Measurements from ENCODE around the gene TOR1A. TPM values are rescaled to one million over a fixed set of nuclear protein-coding genes. Genes with fewer than 3 reads are reported as not detected.

TOR1A gene
- total RNA-seq, 1 experiment from 2014 or later, result 24.4 TPM

DNA sequence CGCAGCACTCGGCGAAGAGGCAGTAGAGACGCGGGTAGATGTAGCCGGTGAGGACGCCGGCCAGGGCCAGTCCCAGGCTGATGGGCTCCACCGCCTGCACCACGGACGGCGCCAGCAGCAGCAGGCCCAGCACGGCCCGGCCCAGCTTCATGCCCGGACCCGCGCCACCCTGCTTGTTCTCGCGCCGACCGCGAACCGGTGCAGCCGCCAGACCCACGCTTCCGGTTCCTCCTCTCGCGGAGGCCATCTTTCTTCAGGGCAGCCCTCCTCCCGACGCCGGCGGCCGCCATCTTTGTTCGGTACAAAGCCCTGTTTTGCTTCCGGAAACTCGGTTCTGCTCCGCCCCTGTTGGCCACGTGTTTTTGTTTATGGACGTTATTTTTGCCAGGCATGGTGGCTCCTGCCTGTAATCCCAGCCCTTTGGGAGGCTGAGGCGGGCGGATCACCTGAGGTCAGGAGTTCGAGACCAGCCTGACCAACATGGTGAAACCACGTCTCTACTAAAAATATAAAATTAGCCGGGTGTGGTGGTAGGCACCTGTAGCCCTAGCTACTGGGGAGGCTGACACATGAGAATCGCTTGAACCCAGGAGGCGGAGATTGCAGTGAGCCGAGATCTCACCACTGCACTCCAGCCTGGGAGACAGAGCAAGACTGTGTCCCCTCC is at the start of gene TOR1A (continued):
- TF ChIP-seq, protein P1, sequence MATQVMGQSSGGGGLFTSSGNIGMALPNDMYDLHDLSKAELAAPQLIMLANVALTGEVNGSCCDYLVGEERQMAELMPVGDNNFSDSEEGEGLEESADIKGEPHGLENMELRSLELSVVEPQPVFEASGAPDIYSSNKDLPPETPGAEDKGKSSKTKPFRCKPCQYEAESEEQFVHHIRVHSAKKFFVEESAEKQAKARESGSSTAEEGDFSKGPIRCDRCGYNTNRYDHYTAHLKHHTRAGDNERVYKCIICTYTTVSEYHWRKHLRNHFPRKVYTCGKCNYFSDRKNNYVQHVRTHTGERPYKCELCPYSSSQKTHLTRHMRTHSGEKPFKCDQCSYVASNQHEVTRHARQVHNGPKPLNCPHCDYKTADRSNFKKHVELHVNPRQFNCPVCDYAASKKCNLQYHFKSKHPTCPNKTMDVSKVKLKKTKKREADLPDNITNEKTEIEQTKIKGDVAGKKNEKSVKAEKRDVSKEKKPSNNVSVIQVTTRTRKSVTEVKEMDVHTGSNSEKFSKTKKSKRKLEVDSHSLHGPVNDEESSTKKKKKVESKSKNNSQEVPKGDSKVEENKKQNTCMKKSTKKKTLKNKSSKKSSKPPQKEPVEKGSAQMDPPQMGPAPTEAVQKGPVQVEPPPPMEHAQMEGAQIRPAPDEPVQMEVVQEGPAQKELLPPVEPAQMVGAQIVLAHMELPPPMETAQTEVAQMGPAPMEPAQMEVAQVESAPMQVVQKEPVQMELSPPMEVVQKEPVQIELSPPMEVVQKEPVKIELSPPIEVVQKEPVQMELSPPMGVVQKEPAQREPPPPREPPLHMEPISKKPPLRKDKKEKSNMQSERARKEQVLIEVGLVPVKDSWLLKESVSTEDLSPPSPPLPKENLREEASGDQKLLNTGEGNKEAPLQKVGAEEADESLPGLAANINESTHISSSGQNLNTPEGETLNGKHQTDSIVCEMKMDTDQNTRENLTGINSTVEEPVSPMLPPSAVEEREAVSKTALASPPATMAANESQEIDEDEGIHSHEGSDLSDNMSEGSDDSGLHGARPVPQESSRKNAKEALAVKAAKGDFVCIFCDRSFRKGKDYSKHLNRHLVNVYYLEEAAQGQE (IDR thresholded peaks at IDR 0.05; ENCODE audit: low read depth), result no peak
- TF ChIP-seq POLR2A (IDR thresholded peaks at IDR 0.05; ENCODE audit: borderline replicate concordance, extremely low read depth, insufficient read depth, insufficient read length) (peak; percentile 84), YY1 (IDR thresholded peaks at IDR 0.05; ENCODE audit: extremely low read depth, insufficient replicate concordance, low read depth, low read length) (peak; percentile 100)

DNA sequence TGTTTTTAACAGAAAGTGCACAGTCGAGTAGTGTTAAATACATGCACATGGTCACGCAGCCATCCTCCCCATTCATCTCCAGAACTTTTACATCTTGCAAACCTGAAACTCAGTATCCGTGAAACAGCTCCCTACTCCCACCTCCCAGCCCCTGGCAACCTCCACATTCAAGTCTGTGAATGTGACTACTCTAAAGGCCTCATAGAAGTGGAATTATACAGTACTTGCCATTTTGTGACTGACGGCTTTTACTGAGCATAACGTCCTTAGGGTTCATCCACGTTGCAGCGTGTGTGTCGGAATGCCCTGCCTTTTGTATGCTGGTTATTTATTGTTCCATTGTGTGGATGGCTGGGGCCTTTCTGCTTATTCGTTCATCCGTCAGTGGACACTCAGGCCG is 47.1 kb upstream of the TOR1A start:
- no peaks in the 10 kb centered on the region for H3K79me2 ChIP-seq (ENCODE audit: insufficient read depth, low read length)
- no peak overlapping the region for H3K27ac ChIP-seq (ENCODE audit: low read depth, low read length)
- TF ChIP-seq YY1 (IDR thresholded peaks at IDR 0.05; ENCODE audit: extremely low read depth, insufficient replicate concordance, low read depth, low read length) (no peak), JUND (IDR thresholded peaks at IDR 0.05) (no peak), EGR1 (IDR thresholded peaks at IDR 0.05; ENCODE audit: low read depth) (no peak), SP1 (IDR thresholded peaks at IDR 0.05; ENCODE audit: low read depth) (no peak), POLR2A (IDR thresholded peaks at IDR 0.05; ENCODE audit: borderline replicate concordance, extremely low read depth, insufficient read depth, insufficient read length) (no peak), CEBPB (IDR thresholded peaks at IDR 0.05; ENCODE audit: low read depth) (no peak), SRF (IDR thresholded peaks at IDR 0.05; ENCODE audit: low read depth) (no peak)
- TF ChIP-seq, protein P2, sequence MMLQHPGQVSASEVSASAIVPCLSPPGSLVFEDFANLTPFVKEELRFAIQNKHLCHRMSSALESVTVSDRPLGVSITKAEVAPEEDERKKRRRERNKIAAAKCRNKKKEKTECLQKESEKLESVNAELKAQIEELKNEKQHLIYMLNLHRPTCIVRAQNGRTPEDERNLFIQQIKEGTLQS (IDR thresholded peaks at IDR 0.05), result no peak
- TF ChIP-seq, protein P3, sequence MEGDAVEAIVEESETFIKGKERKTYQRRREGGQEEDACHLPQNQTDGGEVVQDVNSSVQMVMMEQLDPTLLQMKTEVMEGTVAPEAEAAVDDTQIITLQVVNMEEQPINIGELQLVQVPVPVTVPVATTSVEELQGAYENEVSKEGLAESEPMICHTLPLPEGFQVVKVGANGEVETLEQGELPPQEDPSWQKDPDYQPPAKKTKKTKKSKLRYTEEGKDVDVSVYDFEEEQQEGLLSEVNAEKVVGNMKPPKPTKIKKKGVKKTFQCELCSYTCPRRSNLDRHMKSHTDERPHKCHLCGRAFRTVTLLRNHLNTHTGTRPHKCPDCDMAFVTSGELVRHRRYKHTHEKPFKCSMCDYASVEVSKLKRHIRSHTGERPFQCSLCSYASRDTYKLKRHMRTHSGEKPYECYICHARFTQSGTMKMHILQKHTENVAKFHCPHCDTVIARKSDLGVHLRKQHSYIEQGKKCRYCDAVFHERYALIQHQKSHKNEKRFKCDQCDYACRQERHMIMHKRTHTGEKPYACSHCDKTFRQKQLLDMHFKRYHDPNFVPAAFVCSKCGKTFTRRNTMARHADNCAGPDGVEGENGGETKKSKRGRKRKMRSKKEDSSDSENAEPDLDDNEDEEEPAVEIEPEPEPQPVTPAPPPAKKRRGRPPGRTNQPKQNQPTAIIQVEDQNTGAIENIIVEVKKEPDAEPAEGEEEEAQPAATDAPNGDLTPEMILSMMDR (IDR thresholded peaks at IDR 0.05 in 2 of 3, conservative IDR thresholded peaks at IDR 0.05 in 1 of 3; ENCODE audit: borderline replicate concordance in 1 of 3, insufficient read depth in 1 of 3, low read depth in 2 of 3, low read length in 2 of 3), result no peak
- ChIA-PET RAD21 (ENCODE audit: low non-redundant PET in 1 of 2, low total read pairs in 2 of 2, uncharacterized antibody in 2 of 2, unreplicated experiment in 2 of 2) (no interaction called here), POLR2A (no interaction called here), CTCF (no interaction called here)
- DNase-seq (ENCODE audit: low read depth, low spot score) (no peak), ATAC-seq (no peak)
- H3K27me3 ChIP-seq (ENCODE audit: insufficient read depth, low read length), result no peaks in the 10 kb centered on the region
- H3K4me2 ChIP-seq (ENCODE audit: low read length), result no peak overlapping the region
- H3K9ac ChIP-seq (ENCODE audit: low read length), result no peak overlapping the region
- intact Hi-C loops (cut with micrococcal nuclease), result no loop called here
- H3K36me3 ChIP-seq (ENCODE audit: control insufficient read depth in 1 of 2, insufficient read depth in 2 of 2, low read length in 2 of 2), result no peaks in the 10 kb centered on the region
- H3K9me2 ChIP-seq (ENCODE audit: insufficient read depth), result no peaks in the 10 kb centered on the region
- H4K20me1 ChIP-seq (ENCODE audit: insufficient read depth), result no peaks in the 10 kb centered on the region
- BruUV-seq (replicated peaks), result no TSS peak
- H3K4me3 ChIP-seq (replicated peaks in 1 of 2; ENCODE audit: low read depth in 1 of 2, low read length in 2 of 2), result no peak overlapping the region
- no peak overlapping the region for H2AFZ ChIP-seq (ENCODE audit: low read depth, low read length, poor library complexity, severe bottlenecking)
- no peaks in the 10 kb centered on the region for H3K4me1 ChIP-seq (ENCODE audit: control insufficient read depth in 1 of 2, insufficient read depth in 2 of 2, low read length in 2 of 2)
- no peaks in the 10 kb centered on the region for H3K9me3 ChIP-seq (ENCODE audit: control insufficient read depth in 1 of 2, insufficient read depth in 1 of 2, low read depth in 1 of 2, low read length in 2 of 2)
